HEK293 (cell line): ENCODE measurements around the gene KRT13.

Experiments used
- EGR2 ChIP-seq: fragments of 450-650 bp; formaldehyde crosslinking; IDR thresholded peaks from 2 replicates; pipeline ENCODE4 v1.5.1; 2016; ENCODE audit warnings: low read depth, missing biosample characterization, missing genetic modification characterization
- GFI1B ChIP-seq: fragments of 450-650 bp; formaldehyde crosslinking; IDR thresholded peaks from 2 replicates; pipeline ENCODE4 v1.5.1; 2016; ENCODE audit warnings: missing biosample characterization, missing genetic modification characterization
- HOXC10 ChIP-seq: sonication (generic); formaldehyde crosslinking; IDR thresholded peaks from 2 replicates; pipeline ENCODE4 v1.8.1; 2023; ENCODE audit warnings: mild to moderate bottlenecking, missing genetic modification reagents
- KLF17 ChIP-seq: fragments of 450-650 bp; formaldehyde crosslinking; IDR thresholded peaks from 2 replicates; pipeline ENCODE4 v1.5.1; 2016; ENCODE audit warnings: missing biosample characterization, missing genetic modification characterization
- PRDM1 ChIP-seq: fragments of 450-650 bp; formaldehyde crosslinking; IDR thresholded peaks from 2 replicates; pipeline ENCODE4; 2016; ENCODE audit warnings: missing biosample characterization, missing genetic modification characterization
- RBAK ChIP-seq: fragments of 450-650 bp; formaldehyde crosslinking; IDR thresholded peaks from 2 replicates; pipeline ENCODE4 v1.5.1; 2016; ENCODE audit warnings: missing biosample characterization, missing genetic modification characterization
- SP3 ChIP-seq: fragments of 450-650 bp; formaldehyde crosslinking; IDR thresholded peaks from 2 replicates; pipeline ENCODE4 v1.5.1; 2016; ENCODE audit warnings: missing biosample characterization, missing genetic modification characterization
- SP7 ChIP-seq: fragments of 450-650 bp; formaldehyde crosslinking; IDR thresholded peaks from 2 replicates; pipeline ENCODE4 v1.5.1; 2016; ENCODE audit warnings: missing biosample characterization, missing genetic modification characterization
- ZBTB10 ChIP-seq: fragments of 450-650 bp; formaldehyde crosslinking; IDR thresholded peaks from 2 replicates; pipeline ENCODE4 v1.5.1; 2016; ENCODE audit warnings: missing biosample characterization, missing genetic modification characterization
- ZBTB44 ChIP-seq: fragments of 450-650 bp; IDR thresholded peaks from 2 replicates; pipeline ENCODE4 v1.5.1; 2018; ENCODE audit warnings: missing biosample characterization, mild to moderate bottlenecking, missing genetic modification characterization
- ZEB2 ChIP-seq: fragments of 450-650 bp; formaldehyde crosslinking; IDR thresholded peaks from 2 replicates; pipeline ENCODE4 v1.5.1; 2016; ENCODE audit warnings: missing biosample characterization, missing genetic modification characterization
- ZNF132 ChIP-seq: fragments of 450-650 bp; formaldehyde crosslinking; IDR thresholded peaks from 2 replicates; pipeline ENCODE4 v1.5.1; 2017; ENCODE audit warnings: missing biosample characterization, missing genetic modification characterization, borderline replicate concordance
- ZNF16 ChIP-seq: fragments of 450-650 bp; formaldehyde crosslinking; IDR thresholded peaks from 2 replicates; pipeline ENCODE4 v1.5.1; 2016; ENCODE audit warnings: low read depth, missing biosample characterization, missing genetic modification characterization
- ZNF174 ChIP-seq: fragments of 450-650 bp; formaldehyde crosslinking; IDR thresholded peaks from 2 replicates; pipeline ENCODE4 v1.5.0; 2017; ENCODE audit warnings: missing biosample characterization, mild to moderate bottlenecking, missing genetic modification characterization
- ZNF366 ChIP-seq: fragments of 450-650 bp; formaldehyde crosslinking; conservative IDR thresholded peaks from 2 replicates; pipeline ENCODE4 v1.5.1; 2016; ENCODE audit warnings: missing biosample characterization, missing genetic modification characterization
- ZNF548 ChIP-seq: fragments of 450-650 bp; formaldehyde crosslinking; IDR thresholded peaks from 2 replicates; pipeline ENCODE4 v1.5.1; 2016; ENCODE audit warnings: missing biosample characterization, missing genetic modification characterization
- ZNF561 ChIP-seq: fragments of 450-650 bp; IDR thresholded peaks from 2 replicates; pipeline ENCODE4 v1.5.1; 2018; ENCODE audit warnings: missing biosample characterization, missing genetic modification characterization, borderline replicate concordance
- ZNF571 ChIP-seq: fragments of 450-650 bp; formaldehyde crosslinking; IDR thresholded peaks from 2 replicates; pipeline ENCODE4 v1.5.0; 2017; ENCODE audit warnings: missing biosample characterization, missing genetic modification characterization
- ZNF585B ChIP-seq: fragments of 450-650 bp; formaldehyde crosslinking; IDR thresholded peaks from 2 replicates; pipeline ENCODE4 v1.5.1; 2016; ENCODE audit warnings: missing biosample characterization, missing genetic modification characterization
- ZNF623 ChIP-seq: fragments of 450-650 bp; formaldehyde crosslinking; IDR thresholded peaks from 2 replicates; pipeline ENCODE4 v1.5.1; 2016; ENCODE audit warnings: missing biosample characterization, missing genetic modification characterization
- ZNF639 ChIP-seq: fragments of 450-650 bp; formaldehyde crosslinking; IDR thresholded peaks from 2 replicates; pipeline ENCODE4 v1.5.1; 2016; ENCODE audit warnings: missing biosample characterization, missing genetic modification characterization
- ZNF670 ChIP-seq: fragments of 450-650 bp; formaldehyde crosslinking; IDR thresholded peaks from 2 replicates; pipeline ENCODE4 v1.5.1; 2016; ENCODE audit warnings: missing biosample characterization, missing genetic modification characterization, low read depth
- TF ChIP-seq, protein P1 (sequence below): fragments of 450-650 bp; formaldehyde crosslinking; IDR thresholded peaks from 2 replicates; pipeline ENCODE4 v1.5.1; 2017; ENCODE audit warnings: missing biosample characterization, missing genetic modification characterization
- TF ChIP-seq, protein P2 (sequence below): fragments of 450-650 bp; formaldehyde crosslinking; IDR thresholded peaks from 2 replicates; pipeline ENCODE4 v1.5.1; 2016; ENCODE audit warnings: missing biosample characterization, missing genetic modification characterization
- TF ChIP-seq, protein P3 (sequence below): fragments of 450-650 bp; formaldehyde crosslinking; IDR thresholded peaks from 2 replicates; pipeline ENCODE4 v1.5.1; 2016; ENCODE audit warnings: missing biosample characterization, missing genetic modification characterization, borderline replicate concordance
- TF ChIP-seq, protein P4 (sequence below): fragments of 450-650 bp; formaldehyde crosslinking; IDR thresholded peaks from 2 replicates; pipeline ENCODE4 v1.5.1; 2016; ENCODE audit warnings: missing biosample characterization, missing genetic modification characterization

KRT13 gene

GRCh38 chr17:41548844-41549595, 43.6 kb upstream of the KRT13 start (continued):
- TF ChIP-seq ZBTB10 (tag by site-specific recombination): peak; percentile 76; the same call in 1 of the 2 replicates
- TF ChIP-seq, protein P1, sequence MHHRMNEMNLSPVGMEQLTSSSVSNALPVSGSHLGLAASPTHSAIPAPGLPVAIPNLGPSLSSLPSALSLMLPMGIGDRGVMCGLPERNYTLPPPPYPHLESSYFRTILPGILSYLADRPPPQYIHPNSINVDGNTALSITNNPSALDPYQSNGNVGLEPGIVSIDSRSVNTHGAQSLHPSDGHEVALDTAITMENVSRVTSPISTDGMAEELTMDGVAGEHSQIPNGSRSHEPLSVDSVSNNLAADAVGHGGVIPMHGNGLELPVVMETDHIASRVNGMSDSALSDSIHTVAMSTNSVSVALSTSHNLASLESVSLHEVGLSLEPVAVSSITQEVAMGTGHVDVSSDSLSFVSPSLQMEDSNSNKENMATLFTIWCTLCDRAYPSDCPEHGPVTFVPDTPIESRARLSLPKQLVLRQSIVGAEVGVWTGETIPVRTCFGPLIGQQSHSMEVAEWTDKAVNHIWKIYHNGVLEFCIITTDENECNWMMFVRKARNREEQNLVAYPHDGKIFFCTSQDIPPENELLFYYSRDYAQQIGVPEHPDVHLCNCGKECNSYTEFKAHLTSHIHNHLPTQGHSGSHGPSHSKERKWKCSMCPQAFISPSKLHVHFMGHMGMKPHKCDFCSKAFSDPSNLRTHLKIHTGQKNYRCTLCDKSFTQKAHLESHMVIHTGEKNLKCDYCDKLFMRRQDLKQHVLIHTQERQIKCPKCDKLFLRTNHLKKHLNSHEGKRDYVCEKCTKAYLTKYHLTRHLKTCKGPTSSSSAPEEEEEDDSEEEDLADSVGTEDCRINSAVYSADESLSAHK (tag by site-specific recombination): peak; percentile 43; the same call in 1 of the 2 replicates
- TF ChIP-seq KLF17 (tag by site-specific recombination): 0 out of 2 replicates have a peak, but pooled peaks have one; percentile 14
- TF ChIP-seq ZNF571 (tag by site-specific recombination): no peak
- TF ChIP-seq ZNF561 (tag by site-specific recombination): 0 out of 2 replicates have a peak, but pooled peaks have one; percentile 15
- TF ChIP-seq EGR2 (tag by site-specific recombination): 0 out of 2 replicates have a peak, but pooled peaks have one; percentile 21
- 0 out of 2 replicates have a peak, but pooled peaks have one; percentile 23 for TF ChIP-seq PRDM1 (tag by site-specific recombination)
- TF ChIP-seq ZEB2 (tag by site-specific recombination): 0 out of 2 replicates have a peak, but pooled peaks have one; percentile 38
- 0 out of 2 replicates have a peak, but pooled peaks have one; percentile 16 for TF ChIP-seq ZNF639
- TF ChIP-seq GFI1B (tag by site-specific recombination): no peak
- no peak for TF ChIP-seq RBAK
- 0 out of 2 replicates have a peak, but pooled peaks have one; percentile 16 for TF ChIP-seq SP3 (tag by site-specific recombination)
- TF ChIP-seq, protein P2, sequence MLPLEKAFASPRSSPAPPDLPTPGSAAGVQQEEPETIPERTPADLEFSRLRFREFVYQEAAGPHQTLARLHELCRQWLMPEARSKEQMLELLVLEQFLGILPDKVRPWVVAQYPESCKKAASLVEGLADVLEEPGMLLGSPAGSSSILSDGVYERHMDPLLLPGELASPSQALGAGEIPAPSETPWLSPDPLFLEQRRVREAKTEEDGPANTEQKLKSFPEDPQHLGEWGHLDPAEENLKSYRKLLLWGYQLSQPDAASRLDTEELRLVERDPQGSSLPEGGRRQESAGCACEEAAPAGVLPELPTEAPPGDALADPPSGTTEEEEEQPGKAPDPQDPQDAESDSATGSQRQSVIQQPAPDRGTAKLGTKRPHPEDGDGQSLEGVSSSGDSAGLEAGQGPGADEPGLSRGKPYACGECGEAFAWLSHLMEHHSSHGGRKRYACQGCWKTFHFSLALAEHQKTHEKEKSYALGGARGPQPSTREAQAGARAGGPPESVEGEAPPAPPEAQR: no peak
- TF ChIP-seq, protein P3, sequence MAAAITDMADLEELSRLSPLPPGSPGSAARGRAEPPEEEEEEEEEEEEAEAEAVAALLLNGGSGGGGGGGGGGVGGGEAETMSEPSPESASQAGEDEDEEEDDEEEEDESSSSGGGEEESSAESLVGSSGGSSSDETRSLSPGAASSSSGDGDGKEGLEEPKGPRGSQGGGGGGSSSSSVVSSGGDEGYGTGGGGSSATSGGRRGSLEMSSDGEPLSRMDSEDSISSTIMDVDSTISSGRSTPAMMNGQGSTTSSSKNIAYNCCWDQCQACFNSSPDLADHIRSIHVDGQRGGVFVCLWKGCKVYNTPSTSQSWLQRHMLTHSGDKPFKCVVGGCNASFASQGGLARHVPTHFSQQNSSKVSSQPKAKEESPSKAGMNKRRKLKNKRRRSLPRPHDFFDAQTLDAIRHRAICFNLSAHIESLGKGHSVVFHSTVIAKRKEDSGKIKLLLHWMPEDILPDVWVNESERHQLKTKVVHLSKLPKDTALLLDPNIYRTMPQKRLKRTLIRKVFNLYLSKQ (tag by site-specific recombination): no peak
- TF ChIP-seq ZNF366 (tag by site-specific recombination): peak; percentile 68
- no peak for TF ChIP-seq ZNF623 (tag by site-specific recombination)
- TF ChIP-seq ZBTB44 (tag by site-specific recombination): no peak
- no peak for TF ChIP-seq HOXC10 (CRISPR knock-in tag)
- TF ChIP-seq ZNF548 (tag by site-specific recombination): no peak
- TF ChIP-seq SP7 (tag by site-specific recombination): no peak; the same call in none of the 2 replicates
- no peak for TF ChIP-seq ZNF132 (tag by site-specific recombination)
- TF ChIP-seq ZNF670 (tag by site-specific recombination): no peak
- TF ChIP-seq ZNF16: no peak
- TF ChIP-seq, protein P4, sequence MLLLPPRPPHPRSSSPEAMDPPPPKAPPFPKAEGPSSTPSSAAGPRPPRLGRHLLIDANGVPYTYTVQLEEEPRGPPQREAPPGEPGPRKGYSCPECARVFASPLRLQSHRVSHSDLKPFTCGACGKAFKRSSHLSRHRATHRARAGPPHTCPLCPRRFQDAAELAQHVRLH (tag by site-specific recombination): no peak; the same call in 1 of the 2 replicates
- TF ChIP-seq ZNF585B (tag by site-specific recombination): no peak
- TF ChIP-seq ZNF174 (tag by site-specific recombination): no peak
